ENCODE results near the gene RNF223.

The RNF223 gene

DNA sequence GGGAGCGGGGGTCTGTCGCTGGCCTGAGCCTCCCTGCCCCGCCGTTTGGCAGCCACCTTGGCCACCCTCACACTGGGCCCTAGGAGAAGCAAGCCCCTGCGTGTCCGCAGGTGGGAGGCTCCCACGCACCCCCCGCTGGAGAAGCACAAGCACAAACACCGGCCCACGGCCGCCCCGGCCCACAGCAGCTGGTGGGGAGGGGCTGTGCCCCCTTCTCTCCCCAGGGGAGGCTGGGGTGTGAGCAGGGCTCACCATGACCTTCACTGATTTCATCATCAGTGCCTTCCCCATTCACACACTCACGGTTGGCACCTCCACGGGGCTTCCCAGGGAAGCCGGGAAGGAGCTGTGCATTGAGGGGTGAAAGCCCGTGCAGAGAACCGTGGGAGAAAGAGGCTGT, 46.3 kb downstream of the RNF223 start:
- no peak overlapping the region for H3K9ac ChIP-seq (ENCODE audit: low read length)
- no peaks in the 10 kb centered on the region for H3K4me1 ChIP-seq (ENCODE audit: low read length)
- no peaks in the 10 kb centered on the region for H3F3A ChIP-seq (ENCODE audit: insufficient read depth, low read length)
- H3K79me2 ChIP-seq (ENCODE audit: low read length), result no peaks in the 10 kb centered on the region
- H2AFZ ChIP-seq (ENCODE audit: low read length), result no peak overlapping the region
- no peak overlapping the region for H3K27ac ChIP-seq (ENCODE audit: low read length)
- H3K27me3 ChIP-seq (replicated peaks; ENCODE audit: insufficient read depth, low read length), result peaks cover 71% of the 10 kb centered on the region
- no peaks in the 10 kb centered on the region for H3K9me3 ChIP-seq (replicated peaks; ENCODE audit: insufficient read depth, low read length)
- H3K4me2 ChIP-seq (ENCODE audit: low read depth, low read length), result no peak overlapping the region
- no peak overlapping the region for H3K4me3 ChIP-seq (ENCODE audit: low read length)
- no peaks in the 10 kb centered on the region for H3K9me2 ChIP-seq (replicated peaks; ENCODE audit: insufficient read depth, low read length)
- DNase-seq, result no peak
- H4K20me1 ChIP-seq (ENCODE audit: insufficient read depth, low read length), result no peaks in the 10 kb centered on the region
- TF ChIP-seq, protein P1, sequence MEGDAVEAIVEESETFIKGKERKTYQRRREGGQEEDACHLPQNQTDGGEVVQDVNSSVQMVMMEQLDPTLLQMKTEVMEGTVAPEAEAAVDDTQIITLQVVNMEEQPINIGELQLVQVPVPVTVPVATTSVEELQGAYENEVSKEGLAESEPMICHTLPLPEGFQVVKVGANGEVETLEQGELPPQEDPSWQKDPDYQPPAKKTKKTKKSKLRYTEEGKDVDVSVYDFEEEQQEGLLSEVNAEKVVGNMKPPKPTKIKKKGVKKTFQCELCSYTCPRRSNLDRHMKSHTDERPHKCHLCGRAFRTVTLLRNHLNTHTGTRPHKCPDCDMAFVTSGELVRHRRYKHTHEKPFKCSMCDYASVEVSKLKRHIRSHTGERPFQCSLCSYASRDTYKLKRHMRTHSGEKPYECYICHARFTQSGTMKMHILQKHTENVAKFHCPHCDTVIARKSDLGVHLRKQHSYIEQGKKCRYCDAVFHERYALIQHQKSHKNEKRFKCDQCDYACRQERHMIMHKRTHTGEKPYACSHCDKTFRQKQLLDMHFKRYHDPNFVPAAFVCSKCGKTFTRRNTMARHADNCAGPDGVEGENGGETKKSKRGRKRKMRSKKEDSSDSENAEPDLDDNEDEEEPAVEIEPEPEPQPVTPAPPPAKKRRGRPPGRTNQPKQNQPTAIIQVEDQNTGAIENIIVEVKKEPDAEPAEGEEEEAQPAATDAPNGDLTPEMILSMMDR (IDR thresholded peaks at IDR 0.05; ENCODE audit: low read length), result no peak
- TF ChIP-seq EZH2 (optimal IDR thresholded peaks at IDR 0.05; ENCODE audit: low read depth, low read length) (no peak), EZH2phosphoT487 (IDR thresholded peaks at IDR 0.05; ENCODE audit: low read length) (no peak)
- no peaks in the 10 kb centered on the region for H3K36me3 ChIP-seq (replicated peaks; ENCODE audit: insufficient read depth, low read length)

DNA sequence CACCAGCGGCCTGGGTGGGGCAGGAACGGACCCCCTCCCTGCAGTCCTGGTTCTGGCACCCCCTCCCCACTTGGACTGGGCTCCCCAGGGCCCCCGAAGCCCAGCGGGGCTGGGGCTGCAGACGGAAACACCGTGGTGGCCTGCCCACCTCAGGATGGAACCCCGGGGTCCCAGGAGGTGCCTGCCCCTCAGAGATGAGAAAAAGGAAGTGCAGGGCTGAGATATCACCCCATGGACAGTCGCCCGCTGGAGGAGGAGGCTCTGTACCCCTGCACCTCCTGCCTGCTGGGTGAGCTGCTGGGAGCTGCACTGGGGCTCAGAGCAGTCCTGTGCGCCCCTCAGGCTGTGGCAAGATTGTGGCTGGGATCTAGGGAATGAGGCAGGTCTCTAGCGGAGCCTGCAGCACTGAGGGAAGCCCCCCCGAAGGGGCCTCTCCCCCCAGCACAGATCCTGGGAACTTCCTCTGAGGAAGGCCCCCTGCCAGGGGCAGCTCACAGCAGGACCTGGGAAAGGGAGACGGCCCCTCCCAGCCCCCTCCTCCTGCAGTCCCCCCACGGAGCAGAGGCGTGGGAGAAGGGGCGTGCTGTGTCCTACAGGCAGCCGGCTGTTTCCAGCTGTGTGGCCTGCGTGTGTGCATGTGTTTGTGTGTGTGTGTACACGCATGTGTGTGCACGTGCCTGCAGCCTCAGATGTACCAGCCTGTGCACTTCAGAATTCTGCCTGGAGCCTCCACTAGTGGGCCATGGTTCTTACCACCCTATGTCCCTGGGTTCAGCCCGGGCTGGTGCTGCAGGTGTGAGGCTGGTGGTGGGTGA, 47.3 kb downstream of the RNF223 start:
- H2AFZ ChIP-seq (ENCODE audit: low read length), result no peak overlapping the region
- H3K36me3 ChIP-seq (replicated peaks; ENCODE audit: insufficient read depth, low read length), result no peaks in the 10 kb centered on the region
- no peaks in the 10 kb centered on the region for H3K4me1 ChIP-seq (ENCODE audit: low read length)
- no peak overlapping the region for H3K4me2 ChIP-seq (ENCODE audit: low read depth, low read length)
- no peaks in the 10 kb centered on the region for H3K79me2 ChIP-seq (ENCODE audit: low read length)
- H3K9me3 ChIP-seq (replicated peaks; ENCODE audit: insufficient read depth, low read length), result no peaks in the 10 kb centered on the region
- H3K27me3 ChIP-seq (replicated peaks; ENCODE audit: insufficient read depth, low read length), result peaks cover 71% of the 10 kb centered on the region
- DNase-seq, result no peak
- no peaks in the 10 kb centered on the region for H3F3A ChIP-seq (ENCODE audit: insufficient read depth, low read length)
- no peak overlapping the region for H3K4me3 ChIP-seq (ENCODE audit: low read length)
- H3K27ac ChIP-seq (ENCODE audit: low read length), result no peak overlapping the region
- H3K9ac ChIP-seq (ENCODE audit: low read length), result no peak overlapping the region
- no peaks in the 10 kb centered on the region for H3K9me2 ChIP-seq (replicated peaks; ENCODE audit: insufficient read depth, low read length)
- TF ChIP-seq EZH2 (optimal IDR thresholded peaks at IDR 0.05; ENCODE audit: low read depth, low read length) (no peak), EZH2phosphoT487 (IDR thresholded peaks at IDR 0.05; ENCODE audit: low read length) (no peak)
- TF ChIP-seq, protein P1 (IDR thresholded peaks at IDR 0.05; ENCODE audit: low read length), result no peak
- H4K20me1 ChIP-seq (ENCODE audit: insufficient read depth, low read length), result no peaks in the 10 kb centered on the region

GRCh38 chr1:1025730-1026129, 48.4 kb downstream of the RNF223 start:
- TF ChIP-seq EZH2phosphoT487 (IDR thresholded peaks at IDR 0.05; ENCODE audit: low read length) (no peak), EZH2 (optimal IDR thresholded peaks at IDR 0.05; ENCODE audit: low read depth, low read length) (no peak)
- TF ChIP-seq, protein P1 (IDR thresholded peaks at IDR 0.05; ENCODE audit: low read length), result no peak
- Histone ChIP-seq H3K9me3 (replicated peaks; ENCODE audit: insufficient read depth, low read length) (no peaks in the 10 kb centered on the region), H3K9ac (ENCODE audit: low read length) (no peak overlapping the region), H3K4me2 (ENCODE audit: low read depth, low read length) (no peak overlapping the region), H3K27me3 (replicated peaks; ENCODE audit: insufficient read depth, low read length) (peaks cover 72% of the 10 kb centered on the region), H3K4me1 (ENCODE audit: low read length) (no peaks in the 10 kb centered on the region), H3F3A (ENCODE audit: insufficient read depth, low read length) (no peaks in the 10 kb centered on the region), H2AFZ (ENCODE audit: low read length) (no peak overlapping the region), H3K36me3 (replicated peaks; ENCODE audit: insufficient read depth, low read length) (no peaks in the 10 kb centered on the region), H3K4me3 (ENCODE audit: low read length) (no peak overlapping the region), H3K27ac (ENCODE audit: low read length) (no peak overlapping the region), H4K20me1 (ENCODE audit: insufficient read depth, low read length) (no peaks in the 10 kb centered on the region), H3K9me2 (replicated peaks; ENCODE audit: insufficient read depth, low read length) (no peaks in the 10 kb centered on the region), H3K79me2 (ENCODE audit: low read length) (no peaks in the 10 kb centered on the region)
- DNase-seq, result no peak

All from MM.1S (cell line).